H1 (cell line): Measurements from ENCODE around the gene GJD3. TPM values are rescaled to one million over a fixed set of nuclear protein-coding genes. Genes with fewer than 3 reads are reported as not detected.

ENCODE experiments used
- BRCA1 ChIP-seq: IDR thresholded peaks from 2 replicates; pipeline ENCODE4 v1.6.1; 2012; ENCODE audit warnings: low read depth, low read length, improper control_type of control experiment
- CBX8 ChIP-seq: fragments of 300-800, 300-1000 bp; sonication (generic); IDR thresholded peaks from 2 replicates; pipeline ENCODE4 v1.7.1; 2016; ENCODE audit warnings: low read depth, low read length, borderline replicate concordance
- E2F6 ChIP-seq: IDR thresholded peaks from 2 replicates; pipeline ENCODE4 v1.6.1; 2012; ENCODE audit warnings: inconsistent platforms
- EGR1 ChIP-seq: IDR thresholded peaks from 2 replicates; pipeline ENCODE4 v1.6.1; 2011; ENCODE audit warnings: low read depth, low read length, borderline replicate concordance
- EZH2 ChIP-seq: fragments of 200-600 bp; sonication (generic); IDR thresholded peaks from 2 replicates; pipeline ENCODE4 v1.7.1; 2012; ENCODE audit warnings: low read depth, mild to moderate bottlenecking, moderate library complexity, low read length, inconsistent platforms; ENCODE audit not compliant: severe bottlenecking
- GTF2F1 ChIP-seq: IDR thresholded peaks from 2 replicates; pipeline ENCODE4 v1.6.1; 2012; ENCODE audit warnings: low read depth, low read length, improper control_type of control experiment, borderline replicate concordance
- HDAC2 ChIP-seq, 2 experiments: fragments of 300-600 bp in 1 of 2; sonication (generic) in 1 of 2; IDR thresholded peaks; 2 replicates each; pipeline ENCODE4 v1.6.1; 2011 to 2012; ENCODE audit warnings: low read depth in 2 of 2, low read length in 2 of 2, mild to moderate bottlenecking in 2 of 2, moderate library complexity in 2 of 2, borderline replicate concordance in 1 of 2, inconsistent platforms in 1 of 2
- JUN ChIP-seq: IDR thresholded peaks from 2 replicates; pipeline ENCODE4 v1.6.1; 2011; ENCODE audit warnings: low read depth, mild to moderate bottlenecking, improper control_type of control experiment, low read length
- JUND ChIP-seq: IDR thresholded peaks from 2 replicates; pipeline ENCODE4 v1.6.1; 2011; ENCODE audit warnings: mild to moderate bottlenecking, improper control_type of control experiment, low read length
- KDM1A ChIP-seq: fragments of 200-600, 300-600 bp; sonication (generic); IDR thresholded peaks from 2 replicates; pipeline ENCODE4 v1.7.1; 2016; ENCODE audit warnings: mild to moderate bottlenecking, low read length, borderline replicate concordance
- KDM5A ChIP-seq: fragments of 200-600 bp; IDR thresholded peaks from 2 replicates; pipeline ENCODE4 v1.7.1; 2012; ENCODE audit warnings: mild to moderate bottlenecking, low read length, inconsistent platforms, mixed read lengths
- NANOG ChIP-seq: IDR thresholded peaks from 2 replicates; pipeline ENCODE4 v1.6.1; 2011; ENCODE audit warnings: low read length, low read depth, mild to moderate bottlenecking, inconsistent platforms; ENCODE audit not compliant: insufficient read depth, poor library complexity, severe bottlenecking
- RAD21 ChIP-seq, 2 experiments: IDR thresholded peaks in 1 of 2; conservative IDR thresholded peaks in 1 of 2; 2 replicates each; pipeline ENCODE4 v1.6.1; 2011; ENCODE audit warnings: low read depth in 2 of 2, low read length in 2 of 2, improper control_type of control experiment in 1 of 2, inconsistent platforms in 1 of 2, mild to moderate bottlenecking in 1 of 2, moderate library complexity in 1 of 2
- SIX5 ChIP-seq: IDR thresholded peaks from 2 replicates; pipeline ENCODE4 v1.6.1; 2011; ENCODE audit warnings: mild to moderate bottlenecking, low read depth, low read length
- SP1 ChIP-seq: IDR thresholded peaks from 2 replicates; pipeline ENCODE4 v1.6.1; 2011; ENCODE audit warnings: low read depth, low read length
- SUZ12 ChIP-seq: fragments of 200-600 bp; sonication (generic); IDR thresholded peaks from 2 replicates; pipeline ENCODE4 v1.6.1; 2012; ENCODE audit warnings: mild to moderate bottlenecking, inconsistent platforms, low read length, moderate library complexity, mixed read lengths
- TAF7 ChIP-seq: optimal IDR thresholded peaks from 2 replicates; pipeline ENCODE3; 2011; ENCODE audit warnings: low read depth, mild to moderate bottlenecking, inconsistent platforms, low read length, moderate library complexity, borderline replicate concordance
- polyA plus RNA-seq, 7 experiments: library from polyadenylated mRNA; depleted of rRNA in 3 of 7; stranded (reverse) in 5 of 7; unstranded in 2 of 7; fragments of >200 nt in 5 of 7; fragments of 200-250 nt in 2 of 7; gene quantifications; 1 replicate in 5 of 7; 2 replicates in 1 of 7; 4 replicates in 1 of 7; pipeline versions ENCODE4 v1.2.1 to v1.2.3, GENCODE V29; 2011 to 2013; ENCODE audit warnings: missing spikeins in 2 of 7, mixed read lengths in 2 of 7
- total RNA-seq: library from RNA; stranded (reverse); fragmentation: NEBNext Ultra II Directional; extraction: Animal tissue kit (Norgen Biotek cat#: 25700); gene quantifications from 2 replicates; pipeline ENCODE4 v1.2.1, GENCODE V29; 2021
- TF ChIP-seq, protein P1 (sequence below), 3 experiments: IDR thresholded peaks; 1 replicate in 2 of 3; 2 replicates in 1 of 3; pipeline versions ENCODE4 v1.5.1 to v1.6.1; 2011; ENCODE audit warnings: low read length in 3 of 3, mild to moderate bottlenecking in 3 of 3, inconsistent platforms in 2 of 3, low read depth in 1 of 3, moderate library complexity in 1 of 3; ENCODE audit not compliant: insufficient read depth in 1 of 3; ENCODE audit errors: control extremely low read depth in 1 of 3
- TF ChIP-seq, protein P2 (sequence below): IDR thresholded peaks from 2 replicates; pipeline ENCODE4 v1.6.1; 2011; ENCODE audit warnings: low read depth, mild to moderate bottlenecking, low read length; ENCODE audit not compliant: insufficient read depth
- TF ChIP-seq, protein P3 (sequence below): IDR thresholded peaks from 2 replicates; pipeline ENCODE4 v1.6.1; 2011; ENCODE audit warnings: low read length, improper control_type of control experiment

GJD3 gene
- total and polyA plus RNA-seq, 2 of the 8 experiments (the other 6 are each of a cell fraction or from before 2014, with no cell fraction given), result 0.53 to 1.9 TPM

DNA sequence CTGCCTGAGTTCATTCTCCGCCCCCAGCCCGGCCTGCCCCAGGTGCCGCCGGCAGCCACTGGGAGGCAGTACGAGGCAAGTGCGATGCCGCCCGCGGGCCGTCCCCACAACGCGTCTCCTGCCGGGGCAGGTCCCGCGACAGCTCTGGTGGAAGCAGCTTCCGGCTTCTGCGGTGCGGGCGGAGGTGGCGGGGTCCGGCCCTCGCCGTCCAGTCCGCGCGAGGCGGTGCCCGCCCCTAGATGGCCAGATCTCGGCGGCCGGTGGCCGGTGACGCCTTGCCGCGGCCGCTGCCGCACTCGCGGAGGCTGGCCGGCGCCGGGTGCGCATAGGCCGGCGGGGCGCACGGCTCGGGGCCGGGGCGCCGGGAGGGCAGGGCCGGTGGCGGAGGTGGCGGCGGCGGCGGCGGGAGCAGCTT lies 1.8 kb downstream of the GJD3 start (continued):
- TF ChIP-seq KDM5A, result no peak
- TF ChIP-seq E2F6, result peak; percentile 61
- TF ChIP-seq RAD21 (IDR thresholded peaks at IDR 0.05 in 1 of 2, conservative IDR thresholded peaks at IDR 0.05 in 1 of 2; ENCODE audit: low read depth in 2 of 2, low read length in 2 of 2), result peak; percentile 73 to 78
- no peak for TF ChIP-seq TAF7
- TF ChIP-seq, protein P1, sequence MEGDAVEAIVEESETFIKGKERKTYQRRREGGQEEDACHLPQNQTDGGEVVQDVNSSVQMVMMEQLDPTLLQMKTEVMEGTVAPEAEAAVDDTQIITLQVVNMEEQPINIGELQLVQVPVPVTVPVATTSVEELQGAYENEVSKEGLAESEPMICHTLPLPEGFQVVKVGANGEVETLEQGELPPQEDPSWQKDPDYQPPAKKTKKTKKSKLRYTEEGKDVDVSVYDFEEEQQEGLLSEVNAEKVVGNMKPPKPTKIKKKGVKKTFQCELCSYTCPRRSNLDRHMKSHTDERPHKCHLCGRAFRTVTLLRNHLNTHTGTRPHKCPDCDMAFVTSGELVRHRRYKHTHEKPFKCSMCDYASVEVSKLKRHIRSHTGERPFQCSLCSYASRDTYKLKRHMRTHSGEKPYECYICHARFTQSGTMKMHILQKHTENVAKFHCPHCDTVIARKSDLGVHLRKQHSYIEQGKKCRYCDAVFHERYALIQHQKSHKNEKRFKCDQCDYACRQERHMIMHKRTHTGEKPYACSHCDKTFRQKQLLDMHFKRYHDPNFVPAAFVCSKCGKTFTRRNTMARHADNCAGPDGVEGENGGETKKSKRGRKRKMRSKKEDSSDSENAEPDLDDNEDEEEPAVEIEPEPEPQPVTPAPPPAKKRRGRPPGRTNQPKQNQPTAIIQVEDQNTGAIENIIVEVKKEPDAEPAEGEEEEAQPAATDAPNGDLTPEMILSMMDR (IDR thresholded peaks at IDR 0.05; ENCODE audit: control extremely low read depth in 1 of 3, insufficient read depth in 1 of 3, low read depth in 1 of 3, low read length in 3 of 3), result peak; percentile 81 to 96 (median 86)
- no peak for TF ChIP-seq EZH2
- TF ChIP-seq SIX5, result no peak
- peak; percentile 3; the same call in 1 of the 2 replicates for TF ChIP-seq SUZ12
- peak; percentile 24; the same call in 1 of the 2 replicates for TF ChIP-seq BRCA1
- no peak for TF ChIP-seq EGR1
- TF ChIP-seq JUND, result no peak
- TF ChIP-seq, protein P2, sequence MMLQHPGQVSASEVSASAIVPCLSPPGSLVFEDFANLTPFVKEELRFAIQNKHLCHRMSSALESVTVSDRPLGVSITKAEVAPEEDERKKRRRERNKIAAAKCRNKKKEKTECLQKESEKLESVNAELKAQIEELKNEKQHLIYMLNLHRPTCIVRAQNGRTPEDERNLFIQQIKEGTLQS, result no peak
- no peak for TF ChIP-seq CBX8
- TF ChIP-seq SP1, result no peak
- TF ChIP-seq NANOG, result no peak
- no peak for TF ChIP-seq KDM1A
- no peak for TF ChIP-seq HDAC2 (IDR thresholded peaks at IDR 0.05; ENCODE audit: borderline replicate concordance in 1 of 2, low read depth in 2 of 2, low read length in 2 of 2)
- no peak for TF ChIP-seq GTF2F1
- TF ChIP-seq, protein P3, sequence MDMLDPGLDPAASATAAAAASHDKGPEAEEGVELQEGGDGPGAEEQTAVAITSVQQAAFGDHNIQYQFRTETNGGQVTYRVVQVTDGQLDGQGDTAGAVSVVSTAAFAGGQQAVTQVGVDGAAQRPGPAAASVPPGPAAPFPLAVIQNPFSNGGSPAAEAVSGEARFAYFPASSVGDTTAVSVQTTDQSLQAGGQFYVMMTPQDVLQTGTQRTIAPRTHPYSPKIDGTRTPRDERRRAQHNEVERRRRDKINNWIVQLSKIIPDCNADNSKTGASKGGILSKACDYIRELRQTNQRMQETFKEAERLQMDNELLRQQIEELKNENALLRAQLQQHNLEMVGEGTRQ, result no peak
- no peak for TF ChIP-seq JUN
